ENCODE measurements around the gene ETFA. TPM values are rescaled to one million over a fixed set of nuclear protein-coding genes. Genes with fewer than 3 reads are reported as not detected.

Gene ETFA
- total RNA-seq, 1 experiment from 2014 or later = 139 TPM

- DNase-seq = peak in 1 of 2 experiments; percentile 30
- H3K4me1 ChIP-seq = peaks cover 20% of the 10 kb centered on the region
- no peak overlapping the region for H3K4me3 ChIP-seq
Observed at GRCh38 chr15:76197703-76198455, 113.4 kb downstream of the ETFA start.

GRCh38 chr15:76196269-76197231, 114.7 kb downstream of the ETFA start:
- DNase-seq = peak; percentile 72 to 75
- Histone ChIP-seq H3K4me3 (0 out of 2 replicates have a peak overlapping the region, but pooled peaks have one; percentile 5), H3K27ac (peak overlapping the region; percentile 18; the same call in 1 of the 2 replicates), H3K4me1 (peaks cover 20% of the 10 kb centered on the region), H3K36me3 (no peaks in the 10 kb centered on the region), H3K27me3 (no peaks in the 10 kb centered on the region), H3K9me3 (replicated peaks) (no peaks in the 10 kb centered on the region)

More at GRCh38 chr15:76197703-76198455, 113.4 kb downstream of the ETFA start:
- Histone ChIP-seq H3K27ac (no peak overlapping the region), H3K36me3 (no peaks in the 10 kb centered on the region), H3K27me3 (no peaks in the 10 kb centered on the region), H3K9me3 (replicated peaks) (no peaks in the 10 kb centered on the region)

- no peaks in the 10 kb centered on the region for H3K27me3 ChIP-seq
- no peak overlapping the region for H3K27ac ChIP-seq
- no peak for DNase-seq
Observed at GRCh38 chr15:76195506-76196268, 115.6 kb downstream of the ETFA start.

GRCh38 chr15:76193934-76194333, 117.3 kb downstream of the ETFA start:
- Histone ChIP-seq H3K4me1 (peaks cover 20% of the 10 kb centered on the region), H3K4me3 (no peak overlapping the region), H3K36me3 (no peaks in the 10 kb centered on the region), H3K27ac (no peak overlapping the region), H3K27me3 (0 out of 2 replicates have a peak, but pooled peaks cover 2% of the 10 kb centered on the region), H3K9me3 (replicated peaks) (no peaks in the 10 kb centered on the region)
- DNase-seq = no peak

More at GRCh38 chr15:76195506-76196268, 115.6 kb downstream of the ETFA start:
- Histone ChIP-seq H3K4me1 (peaks cover 20% of the 10 kb centered on the region), H3K36me3 (no peaks in the 10 kb centered on the region), H3K9me3 (replicated peaks) (no peaks in the 10 kb centered on the region), H3K4me3 (no peak overlapping the region)

GRCh38 chr15:76192715-76193114, 118.6 kb downstream of the ETFA start:
- Histone ChIP-seq H3K9me3 (replicated peaks) (no peaks in the 10 kb centered on the region), H3K36me3 (no peaks in the 10 kb centered on the region), H3K27ac (no peak overlapping the region), H3K27me3 (0 out of 2 replicates have a peak, but pooled peaks cover 2% of the 10 kb centered on the region), H3K4me3 (no peak overlapping the region), H3K4me1 (peaks cover 18% of the 10 kb centered on the region)
- no peak for DNase-seq

GRCh38 chr15:76191539-76192244, 119.6 kb downstream of the ETFA start:
- no peak for DNase-seq
- Histone ChIP-seq H3K36me3 (no peaks in the 10 kb centered on the region), H3K4me3 (no peak overlapping the region), H3K27ac (no peak overlapping the region), H3K4me1 (peaks cover 8% of the 10 kb centered on the region), H3K9me3 (replicated peaks) (no peaks in the 10 kb centered on the region), H3K27me3 (0 out of 2 replicates have a peak, but pooled peaks cover 2% of the 10 kb centered on the region)

GRCh38 chr15:76190751-76191538, 120.3 kb downstream of the ETFA start:
- H3K9me3 ChIP-seq (replicated peaks) = no peaks in the 10 kb centered on the region

GRCh38 chr15:76190070-76190564, 121.2 kb downstream of the ETFA start:
- Histone ChIP-seq H3K27ac (no peak overlapping the region), H3K27me3 (0 out of 2 replicates have a peak, but pooled peaks cover 2% of the 10 kb centered on the region), H3K4me1 (no peaks in the 10 kb centered on the region), H3K4me3 (no peak overlapping the region), H3K9me3 (replicated peaks) (no peaks in the 10 kb centered on the region), H3K36me3 (no peaks in the 10 kb centered on the region)
- DNase-seq = no peak

More at GRCh38 chr15:76190751-76191538, 120.3 kb downstream of the ETFA start:
- peaks cover under 1% of the 10 kb centered on the region; the same call in 1 of the 2 replicates for H3K4me1 ChIP-seq
- H3K27ac ChIP-seq = no peak overlapping the region
- H3K27me3 ChIP-seq = 0 out of 2 replicates have a peak, but pooled peaks cover 2% of the 10 kb centered on the region
- no peaks in the 10 kb centered on the region for H3K36me3 ChIP-seq
- H3K4me3 ChIP-seq = 0 out of 2 replicates have a peak overlapping the region, but pooled peaks have one; percentile 15
- DNase-seq = peak; percentile 78 to 88

- Histone ChIP-seq H3K4me3 (no peak overlapping the region), H3K36me3 (no peaks in the 10 kb centered on the region), H3K27me3 (0 out of 2 replicates have a peak, but pooled peaks cover 2% of the 10 kb centered on the region), H3K27ac (no peak overlapping the region), H3K4me1 (no peaks in the 10 kb centered on the region), H3K9me3 (replicated peaks) (no peaks in the 10 kb centered on the region)
- no peak for DNase-seq
Observed at GRCh38 chr15:76189106-76189505, 122.2 kb downstream of the ETFA start.

GRCh38 chr15:76187163-76187562, 124.1 kb downstream of the ETFA start:
- Histone ChIP-seq H3K4me1 (no peaks in the 10 kb centered on the region), H3K9me3 (replicated peaks) (no peaks in the 10 kb centered on the region), H3K36me3 (no peaks in the 10 kb centered on the region), H3K27ac (no peak overlapping the region), H3K4me3 (no peak overlapping the region), H3K27me3 (0 out of 2 replicates have a peak, but pooled peaks cover 2% of the 10 kb centered on the region)
- no peak for DNase-seq

- Histone ChIP-seq H3K4me3 (no peak overlapping the region), H3K27ac (no peak overlapping the region), H3K27me3 (0 out of 2 replicates have a peak, but pooled peaks cover 2% of the 10 kb centered on the region), H3K36me3 (no peaks in the 10 kb centered on the region), H3K4me1 (no peaks in the 10 kb centered on the region), H3K9me3 (replicated peaks) (no peaks in the 10 kb centered on the region)
- peak; percentile 54 to 85 for DNase-seq
Observed at GRCh38 chr15:76185716-76186115, 125.6 kb downstream of the ETFA start.

GRCh38 chr15:76184650-76185035, 126.6 kb downstream of the ETFA start:
- no peak overlapping the region for H3K4me3 ChIP-seq
- no peak for DNase-seq
- H3K4me1 ChIP-seq = no peaks in the 10 kb centered on the region
- no peaks in the 10 kb centered on the region for H3K27me3 ChIP-seq
- H3K9me3 ChIP-seq (replicated peaks) = no peaks in the 10 kb centered on the region
- no peak overlapping the region for H3K27ac ChIP-seq
- no peaks in the 10 kb centered on the region for H3K36me3 ChIP-seq
